ENCODE data around the gene ATP5F1A.
A peak's percentile ranks its signal among the peaks of the same experiment; 100 is the strongest.

The ATP5F1A gene

GRCh38 chr18:46109386-46109785 is 11.3 kb upstream of the ATP5F1A start:
- Histone ChIP-seq H3K36me3 (ENCODE audit: low read depth) (peaks cover 54% of the 10 kb centered on the region), H3K27ac (ENCODE audit: poor library complexity, severe bottlenecking) (no peak overlapping the region)
- ATAC-seq (ENCODE audit: low read depth), result no peak

GRCh38 chr18:46104128-46104911 is 6.2 kb upstream of the ATP5F1A start, which contains the start of gene HAUS1:
Gene HAUS1 (plus strand): TSS chr18:46104385. CDS start chr18:46104412, 27 bp downstream.
- peak; percentile 98 for ATAC-seq (ENCODE audit: low read depth)
- peak; percentile 92 for DNase-seq (ENCODE audit: low spot score)
- H3K36me3 ChIP-seq (ENCODE audit: low read depth), result peaks cover 30% of the 10 kb centered on the region
- H3K27ac ChIP-seq (ENCODE audit: poor library complexity, severe bottlenecking), result peak within 1 kb of the TSS; percentile 66
- H3K4me1 ChIP-seq (ENCODE audit: insufficient read depth, poor library complexity, severe bottlenecking), result peaks cover 4% of the 10 kb centered on the region
- no peak for TF ChIP-seq CTCF (IDR thresholded peaks at IDR 0.05; ENCODE audit: poor library complexity, severe bottlenecking)
- H3K4me3 ChIP-seq (ENCODE audit: severe bottlenecking), result peak within 1 kb of the TSS; percentile 74
- no peaks in the 10 kb centered on the region for H3K9me3 ChIP-seq (ENCODE audit: severe bottlenecking)
- H3K27me3 ChIP-seq (ENCODE audit: insufficient read depth, poor library complexity, severe bottlenecking), result no peaks in the 10 kb centered on the region

More at GRCh38 chr18:46109386-46109785, 11.3 kb upstream of the ATP5F1A start:
- Histone ChIP-seq H3K4me1 (ENCODE audit: insufficient read depth, poor library complexity, severe bottlenecking) (peaks cover 4% of the 10 kb centered on the region), H3K9me3 (ENCODE audit: severe bottlenecking) (no peaks in the 10 kb centered on the region), H3K27me3 (ENCODE audit: insufficient read depth, poor library complexity, severe bottlenecking) (no peaks in the 10 kb centered on the region), H3K4me3 (ENCODE audit: severe bottlenecking) (no peak overlapping the region)
- no peak for TF ChIP-seq CTCF (IDR thresholded peaks at IDR 0.05; ENCODE audit: poor library complexity, severe bottlenecking)
- DNase-seq (ENCODE audit: low spot score), result no peak

GRCh38 chr18:46099463-46099862 is 1.4 kb upstream of the ATP5F1A start:
- H3K9me3 ChIP-seq (ENCODE audit: severe bottlenecking), result no peaks in the 10 kb centered on the region
- TF ChIP-seq CTCF (IDR thresholded peaks at IDR 0.05; ENCODE audit: poor library complexity, severe bottlenecking), result no peak
- no peaks in the 10 kb centered on the region for H3K27me3 ChIP-seq (ENCODE audit: insufficient read depth, poor library complexity, severe bottlenecking)
- no peak for ATAC-seq (ENCODE audit: low read depth)
- H3K4me1 ChIP-seq (ENCODE audit: insufficient read depth, poor library complexity, severe bottlenecking), result peaks cover 12% of the 10 kb centered on the region
- H3K27ac ChIP-seq (ENCODE audit: poor library complexity, severe bottlenecking), result no peak overlapping the region
- H3K36me3 ChIP-seq (ENCODE audit: low read depth), result peaks cover 22% of the 10 kb centered on the region
- DNase-seq (ENCODE audit: low spot score), result no peak
- no peak overlapping the region for H3K4me3 ChIP-seq (ENCODE audit: severe bottlenecking)

- Histone ChIP-seq H3K4me3 (ENCODE audit: severe bottlenecking) (peak overlapping the region; percentile 92), H3K27me3 (ENCODE audit: insufficient read depth, poor library complexity, severe bottlenecking) (no peaks in the 10 kb centered on the region), H3K4me1 (ENCODE audit: insufficient read depth, poor library complexity, severe bottlenecking) (peaks cover 12% of the 10 kb centered on the region), H3K27ac (ENCODE audit: poor library complexity, severe bottlenecking) (peak overlapping the region; percentile 70), H3K9me3 (ENCODE audit: severe bottlenecking) (no peaks in the 10 kb centered on the region), H3K36me3 (ENCODE audit: low read depth) (peaks cover 31% of the 10 kb centered on the region)
- no peak for TF ChIP-seq CTCF (IDR thresholded peaks at IDR 0.05; ENCODE audit: poor library complexity, severe bottlenecking)
- ATAC-seq (ENCODE audit: low read depth) (no peak), DNase-seq (ENCODE audit: low spot score) (no peak)
These were observed 479 bp upstream of the ATP5F1A start for GRCh38 chr18:46098616-46098933.

- peak overlapping the region; percentile 92 for H3K4me3 ChIP-seq (ENCODE audit: severe bottlenecking)
- H3K9me3 ChIP-seq (ENCODE audit: severe bottlenecking), result no peaks in the 10 kb centered on the region
- no peak for TF ChIP-seq CTCF (IDR thresholded peaks at IDR 0.05; ENCODE audit: poor library complexity, severe bottlenecking)
- H3K27me3 ChIP-seq (ENCODE audit: insufficient read depth, poor library complexity, severe bottlenecking), result no peaks in the 10 kb centered on the region
- peaks cover 43% of the 10 kb centered on the region for H3K36me3 ChIP-seq (ENCODE audit: low read depth)
- peak overlapping the region; percentile 70 for H3K27ac ChIP-seq (ENCODE audit: poor library complexity, severe bottlenecking)
- ATAC-seq (ENCODE audit: low read depth), result no peak; the same call in 2 of the 3 replicates
- H3K4me1 ChIP-seq (ENCODE audit: insufficient read depth, poor library complexity, severe bottlenecking), result peaks cover 12% of the 10 kb centered on the region
- DNase-seq (ENCODE audit: low spot score), result no peak
These were observed 680 bp downstream of the ATP5F1A start for GRCh38 chr18:46097431-46097800.
